RWPE2 (cell line): ENCODE data around the gene BCL7B.

Experiments used
- ATAC-seq: fragments of 200-7000 bp; cut with Tn5 transposase; 3 replicates; pipeline ENCODE4 v1.9.1; 2021; ENCODE audit warnings: low read depth
- DNase-seq: peaks from one replicate; pipeline ENCODE4 v3.0.0-alpha.2; 2020; ENCODE audit warnings: low spot score
- H3K27ac ChIP-seq: fragments of 450-650 bp; 2 replicates; pipeline ENCODE4 v1.5.1; 2017; ENCODE audit warnings: mild to moderate bottlenecking; ENCODE audit not compliant: poor library complexity, severe bottlenecking
- H3K27me3 ChIP-seq: fragments of 250-450 bp; sonication (Bioruptor Pico); 2 replicates; pipeline ENCODE4 v1.5.1; 2021; ENCODE audit warnings: mild to moderate bottlenecking, moderate library complexity; ENCODE audit not compliant: insufficient read depth, poor library complexity, severe bottlenecking
- H3K36me3 ChIP-seq: fragments of 250-450 bp; sonication (Bioruptor Pico); 2 replicates; pipeline ENCODE4 v1.5.1; 2020; ENCODE audit warnings: low read depth, mild to moderate bottlenecking, moderate library complexity
- H3K4me1 ChIP-seq: fragments of 250-450 bp; sonication (Bioruptor Pico); 2 replicates; pipeline ENCODE4 v1.5.1; 2021; ENCODE audit warnings: mild to moderate bottlenecking, moderate library complexity; ENCODE audit not compliant: insufficient read depth, poor library complexity, severe bottlenecking
- H3K4me3 ChIP-seq: fragments of 250-450 bp; sonication (Bioruptor Pico); 2 replicates; pipeline ENCODE4 v1.5.1; 2021; ENCODE audit warnings: mild to moderate bottlenecking, moderate library complexity; ENCODE audit not compliant: severe bottlenecking
- H3K9me3 ChIP-seq: fragments of 250-450 bp; sonication (Bioruptor Pico); 2 replicates; pipeline ENCODE4 v1.5.1; 2021; ENCODE audit warnings: mild to moderate bottlenecking, moderate library complexity; ENCODE audit not compliant: severe bottlenecking
- CTCF ChIP-seq: fragments of 450-650 bp; IDR thresholded peaks from one replicate; pipeline ENCODE4 v1.5.1; 2017; ENCODE audit warnings: mild to moderate bottlenecking, moderate library complexity; ENCODE audit not compliant: poor library complexity, severe bottlenecking

BCL7B gene

GRCh38 chr7:73487486-73487885, 70.0 kb downstream of the BCL7B start:
- DNase-seq: no peak
- H3K36me3 ChIP-seq: peaks cover 100% of the 10 kb centered on the region
- no peak for TF ChIP-seq CTCF
- no peak for ATAC-seq
- H3K27ac ChIP-seq: no peak overlapping the region
- no peaks in the 10 kb centered on the region for H3K4me1 ChIP-seq
- H3K9me3 ChIP-seq: no peaks in the 10 kb centered on the region
- H3K4me3 ChIP-seq: no peak overlapping the region
- H3K27me3 ChIP-seq: no peaks in the 10 kb centered on the region
